ENCODE data around the gene EMC6. TPM values are rescaled to one million over a fixed set of nuclear protein-coding genes. Genes with fewer than 3 reads are reported as not detected.
"Not testable (repeated sequence)": the region's sequence is repeated elsewhere in the genome, so short reads cannot be mapped to it uniquely, and the experiment has no call there.

Gene EMC6
- total RNA-seq, 4 donors from 2014 or later = 5.6 to 19.3 (median 10.6) TPM

GRCh38 chr17:3699951-3700350 lies 31.3 kb downstream of the EMC6 start:
- TF ChIP-seq POLR2A (IDR thresholded peaks at IDR 0.05) = no peak
- TF ChIP-seq CTCF (IDR thresholded peaks at IDR 0.05) = no peak
- intact Hi-C loops (cut with DNase I; ENCODE audit: low total_unique reads) = no loop called here
- DNase-seq (ENCODE audit: low spot score in 2 of 2) = no peak
- no peak overlapping the region for H3K4me3 ChIP-seq (ENCODE audit: low read depth, poor library complexity, severe bottlenecking)
- 90 to 95% methylated on average over 4 of the region's 4 CpGs for WGBS, 2 donors

DNA sequence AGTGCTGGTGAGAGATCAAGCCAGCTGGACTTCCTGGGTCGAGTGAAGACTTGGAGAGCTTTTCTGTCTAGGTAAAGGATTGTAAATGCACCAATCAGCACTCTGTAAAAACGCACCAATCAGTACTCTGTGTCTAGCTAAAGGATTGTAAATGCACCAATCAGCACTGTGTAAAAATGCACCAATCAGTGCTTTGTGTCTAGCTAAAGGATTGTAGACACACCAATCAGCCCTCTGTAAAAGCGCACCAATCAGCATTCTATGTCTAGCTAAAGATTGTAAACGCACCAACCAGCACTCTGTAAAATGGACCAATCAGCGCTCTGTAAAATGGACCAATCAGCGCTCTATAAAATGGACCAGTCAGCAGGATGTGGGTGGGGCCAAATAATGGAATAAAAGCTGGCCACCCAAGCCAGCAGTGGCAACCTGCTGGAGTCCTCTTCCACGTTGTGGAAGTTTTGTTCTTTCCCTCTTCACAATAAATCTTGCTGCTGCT lies 33.5 kb downstream of the EMC6 start:
- intact Hi-C loops (cut with DNase I; ENCODE audit: low total_unique reads); DNase-seq (ENCODE audit: low spot score in 2 of 2); H3K4me3 ChIP-seq (ENCODE audit: low read depth, poor library complexity, severe bottlenecking): not testable (repeated sequence)
- 83 to 89% methylated on average over 7 of the region's 7 CpGs for WGBS, 2 donors

- no peak for TF ChIP-seq POLR2A (IDR thresholded peaks at IDR 0.05)
- no peak for TF ChIP-seq CTCF (IDR thresholded peaks at IDR 0.05)
- no peak for DNase-seq (ENCODE audit: low spot score in 2 of 2)
- H3K4me3 ChIP-seq (ENCODE audit: low read depth, poor library complexity, severe bottlenecking) = no peak overlapping the region
- intact Hi-C loops (cut with DNase I; ENCODE audit: low total_unique reads) = no loop called here
- WGBS, 2 donors = 85 to 86% methylated on average over 20 of the region's 20 CpGs
Measured at GRCh38 chr17:3704931-3705717, 36.5 kb downstream of the EMC6 start.

GRCh38 chr17:3705718-3705984 lies 37.0 kb downstream of the EMC6 start:
- not testable (repeated sequence) for H3K4me3 ChIP-seq (ENCODE audit: low read depth, poor library complexity, severe bottlenecking)
- WGBS, 2 donors = 89 to 96% methylated on average over 1 of the region's 1 CpG

DNA sequence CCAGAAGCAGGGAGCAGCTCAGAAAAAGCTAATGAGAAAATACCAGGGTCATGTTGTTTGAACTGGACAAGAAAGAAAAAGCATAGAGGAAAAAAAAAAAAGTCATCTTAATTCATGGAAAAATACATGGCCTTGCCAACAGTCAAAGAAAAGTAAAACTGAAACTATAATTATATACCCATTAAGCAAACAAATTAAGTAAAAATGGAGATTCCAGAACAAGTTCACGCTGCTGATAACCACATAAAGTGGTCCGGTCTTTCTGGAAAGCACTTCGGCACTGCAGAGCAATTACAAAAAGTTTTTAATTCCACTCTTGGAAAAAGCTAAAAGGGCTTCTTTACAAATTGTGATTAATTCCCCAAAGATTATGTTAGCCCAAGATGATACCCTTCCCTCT lies 39.8 kb downstream of the EMC6 start:
- no peak for TF ChIP-seq CTCF (IDR thresholded peaks at IDR 0.05)
- TF ChIP-seq POLR2A (IDR thresholded peaks at IDR 0.05) = no peak
- intact Hi-C loops (cut with DNase I; ENCODE audit: low total_unique reads) = no loop called here
- 71 to 73% methylated on average over 3 of the region's 3 CpGs for WGBS, 2 donors
- no peak for DNase-seq (ENCODE audit: low spot score in 2 of 2)
- no peak overlapping the region for H3K4me3 ChIP-seq (ENCODE audit: low read depth, poor library complexity, severe bottlenecking)

More at GRCh38 chr17:3705718-3705984, 37.0 kb downstream of the EMC6 start:
- DNase-seq (ENCODE audit: low spot score in 2 of 2); intact Hi-C loops (cut with DNase I; ENCODE audit: low total_unique reads): not testable (repeated sequence)

GRCh38 chr17:3710951-3711383 lies 42.4 kb downstream of the EMC6 start:
- H3K4me3 ChIP-seq (ENCODE audit: low read depth, poor library complexity, severe bottlenecking) = no peak overlapping the region
- TF ChIP-seq POLR2A (IDR thresholded peaks at IDR 0.05) (no peak), CTCF (IDR thresholded peaks at IDR 0.05) (no peak)
- DNase-seq (ENCODE audit: low spot score in 2 of 2) = no peak
- 59% methylated on average over 5 of the region's 5 CpGs for WGBS, 2 donors
- intact Hi-C loops (cut with DNase I; ENCODE audit: low total_unique reads) = no loop called here
